HL-60 (cell line): ENCODE results near the gene E2F4.

ENCODE experiments used
- DNase-seq, 2 experiments: peaks; one replicate each; pipeline ENCODE4 v3.0.0-alpha.2; 2010 to 2020; ENCODE audit warnings: low read depth in 1 of 2, low spot score in 1 of 2
- H3K27ac ChIP-seq: fragments of 250-450 bp; sonication (Bioruptor Pico); replicated peaks from 2 replicates; pipeline ENCODE4 v1.5.1; 2020; ENCODE audit warnings: mild to moderate bottlenecking, moderate library complexity
- H3K27me3 ChIP-seq: fragments of 250-450 bp; sonication (Bioruptor Pico); 2 replicates; pipeline ENCODE4 v1.5.1; 2021; ENCODE audit warnings: mild to moderate bottlenecking, moderate library complexity; ENCODE audit not compliant: insufficient read depth, poor library complexity, severe bottlenecking
- H3K4me3 ChIP-seq: replicated peaks from 2 replicates; pipeline ENCODE4 v1.5.1; 2011; ENCODE audit warnings: mild to moderate bottlenecking, control low read depth, low read length; ENCODE audit not compliant: insufficient read depth
- GABPA ChIP-seq: IDR thresholded peaks from 2 replicates; pipeline ENCODE4 v1.6.1; 2012; ENCODE audit warnings: low read depth
- POLR2AphosphoS5 ChIP-seq: IDR thresholded peaks from 2 replicates; pipeline ENCODE4 v1.6.1; 2012; ENCODE audit warnings: low read depth
- SPI1 ChIP-seq: IDR thresholded peaks from 2 replicates; pipeline ENCODE4 v1.6.1; 2012; ENCODE audit warnings: low read depth, mild to moderate bottlenecking, borderline replicate concordance
- TF ChIP-seq, protein P1 (sequence below): IDR thresholded peaks from one replicate; pipeline ENCODE4 v1.5.1; 2011; ENCODE audit warnings: low read length, control low read depth, inconsistent platforms; ENCODE audit not compliant: insufficient read depth
- TF ChIP-seq, protein P2 (sequence below): IDR thresholded peaks from 2 replicates; pipeline ENCODE4 v1.6.1; 2012; ENCODE audit warnings: low read depth; ENCODE audit not compliant: insufficient replicate concordance

E2F4 gene

DNA sequence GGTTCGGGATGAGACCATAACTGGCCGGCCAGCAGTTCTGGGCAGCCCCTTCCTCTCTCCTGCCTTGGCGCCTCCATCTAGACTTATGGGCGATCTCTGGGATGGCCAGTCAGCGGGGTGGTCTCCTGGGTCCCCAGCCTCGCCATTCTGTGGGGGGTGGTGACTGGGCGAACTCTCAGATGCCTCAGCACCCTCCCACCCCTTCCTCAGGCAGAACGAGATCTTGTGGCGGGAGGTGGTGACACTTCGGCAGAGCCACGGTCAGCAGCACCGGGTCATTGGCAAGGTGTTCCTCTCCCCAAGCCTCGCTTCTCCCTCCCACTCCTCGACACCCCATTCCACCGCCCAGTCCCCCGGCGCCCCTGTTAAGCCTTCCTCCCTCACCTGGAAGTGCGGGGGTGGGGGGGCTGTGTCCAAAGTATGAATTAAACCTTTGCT is 25.8 kb upstream of the E2F4 start:
- TF ChIP-seq GABPA (no peak), SPI1 (no peak), POLR2AphosphoS5 (no peak)
- TF ChIP-seq, protein P1, sequence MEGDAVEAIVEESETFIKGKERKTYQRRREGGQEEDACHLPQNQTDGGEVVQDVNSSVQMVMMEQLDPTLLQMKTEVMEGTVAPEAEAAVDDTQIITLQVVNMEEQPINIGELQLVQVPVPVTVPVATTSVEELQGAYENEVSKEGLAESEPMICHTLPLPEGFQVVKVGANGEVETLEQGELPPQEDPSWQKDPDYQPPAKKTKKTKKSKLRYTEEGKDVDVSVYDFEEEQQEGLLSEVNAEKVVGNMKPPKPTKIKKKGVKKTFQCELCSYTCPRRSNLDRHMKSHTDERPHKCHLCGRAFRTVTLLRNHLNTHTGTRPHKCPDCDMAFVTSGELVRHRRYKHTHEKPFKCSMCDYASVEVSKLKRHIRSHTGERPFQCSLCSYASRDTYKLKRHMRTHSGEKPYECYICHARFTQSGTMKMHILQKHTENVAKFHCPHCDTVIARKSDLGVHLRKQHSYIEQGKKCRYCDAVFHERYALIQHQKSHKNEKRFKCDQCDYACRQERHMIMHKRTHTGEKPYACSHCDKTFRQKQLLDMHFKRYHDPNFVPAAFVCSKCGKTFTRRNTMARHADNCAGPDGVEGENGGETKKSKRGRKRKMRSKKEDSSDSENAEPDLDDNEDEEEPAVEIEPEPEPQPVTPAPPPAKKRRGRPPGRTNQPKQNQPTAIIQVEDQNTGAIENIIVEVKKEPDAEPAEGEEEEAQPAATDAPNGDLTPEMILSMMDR: no peak
- TF ChIP-seq, protein P2, sequence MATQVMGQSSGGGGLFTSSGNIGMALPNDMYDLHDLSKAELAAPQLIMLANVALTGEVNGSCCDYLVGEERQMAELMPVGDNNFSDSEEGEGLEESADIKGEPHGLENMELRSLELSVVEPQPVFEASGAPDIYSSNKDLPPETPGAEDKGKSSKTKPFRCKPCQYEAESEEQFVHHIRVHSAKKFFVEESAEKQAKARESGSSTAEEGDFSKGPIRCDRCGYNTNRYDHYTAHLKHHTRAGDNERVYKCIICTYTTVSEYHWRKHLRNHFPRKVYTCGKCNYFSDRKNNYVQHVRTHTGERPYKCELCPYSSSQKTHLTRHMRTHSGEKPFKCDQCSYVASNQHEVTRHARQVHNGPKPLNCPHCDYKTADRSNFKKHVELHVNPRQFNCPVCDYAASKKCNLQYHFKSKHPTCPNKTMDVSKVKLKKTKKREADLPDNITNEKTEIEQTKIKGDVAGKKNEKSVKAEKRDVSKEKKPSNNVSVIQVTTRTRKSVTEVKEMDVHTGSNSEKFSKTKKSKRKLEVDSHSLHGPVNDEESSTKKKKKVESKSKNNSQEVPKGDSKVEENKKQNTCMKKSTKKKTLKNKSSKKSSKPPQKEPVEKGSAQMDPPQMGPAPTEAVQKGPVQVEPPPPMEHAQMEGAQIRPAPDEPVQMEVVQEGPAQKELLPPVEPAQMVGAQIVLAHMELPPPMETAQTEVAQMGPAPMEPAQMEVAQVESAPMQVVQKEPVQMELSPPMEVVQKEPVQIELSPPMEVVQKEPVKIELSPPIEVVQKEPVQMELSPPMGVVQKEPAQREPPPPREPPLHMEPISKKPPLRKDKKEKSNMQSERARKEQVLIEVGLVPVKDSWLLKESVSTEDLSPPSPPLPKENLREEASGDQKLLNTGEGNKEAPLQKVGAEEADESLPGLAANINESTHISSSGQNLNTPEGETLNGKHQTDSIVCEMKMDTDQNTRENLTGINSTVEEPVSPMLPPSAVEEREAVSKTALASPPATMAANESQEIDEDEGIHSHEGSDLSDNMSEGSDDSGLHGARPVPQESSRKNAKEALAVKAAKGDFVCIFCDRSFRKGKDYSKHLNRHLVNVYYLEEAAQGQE: no peak
- Histone ChIP-seq H3K4me3 (no peak overlapping the region), H3K27ac (no peak overlapping the region), H3K27me3 (peaks cover 66% of the 10 kb centered on the region)
- no peak for DNase-seq

DNA sequence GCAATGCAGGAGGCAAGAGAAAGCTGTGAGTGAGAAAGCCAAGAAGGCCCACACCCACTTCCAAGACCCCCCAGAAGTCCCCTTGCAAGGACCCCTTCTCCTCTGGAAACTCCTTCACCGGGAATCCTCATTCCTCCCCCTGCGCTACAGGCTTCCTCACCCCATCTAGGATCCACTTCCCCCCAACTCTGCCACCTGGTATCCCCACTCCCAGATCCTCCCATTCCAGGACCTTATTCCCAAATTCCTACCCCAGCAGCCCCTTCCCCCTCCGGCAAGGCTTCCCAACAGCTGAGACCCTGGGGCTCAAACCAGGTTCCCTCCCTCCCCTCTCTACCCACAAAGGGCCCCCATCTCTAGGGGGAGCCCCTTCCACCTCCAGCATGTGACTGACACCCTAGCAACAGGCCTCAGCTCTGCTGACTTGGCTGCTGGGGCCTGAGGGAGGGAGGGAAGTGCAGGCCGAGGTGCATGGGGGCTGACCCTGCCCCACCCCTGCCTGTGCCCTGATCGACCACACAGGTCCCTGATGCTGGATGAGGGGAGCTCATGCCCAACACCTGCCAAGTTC is 25.3 kb upstream of the E2F4 start:
- DNase-seq: no peak
- Histone ChIP-seq H3K4me3 (no peak overlapping the region), H3K27ac (no peak overlapping the region), H3K27me3 (peaks cover 71% of the 10 kb centered on the region)
- TF ChIP-seq GABPA (no peak), POLR2AphosphoS5 (no peak), SPI1 (no peak)
- TF ChIP-seq, protein P2: no peak

- peaks cover 70% of the 10 kb centered on the region for H3K27me3 ChIP-seq
These were observed 24.4 kb upstream of the E2F4 start for GRCh38 chr16:67167588-67167987.

More at GRCh38 chr16:67167588-67167987, 24.4 kb upstream of the E2F4 start:
- TF ChIP-seq SPI1: no peak
- TF ChIP-seq, protein P1: no peak
- TF ChIP-seq, protein P2: no peak
- TF ChIP-seq GABPA: no peak
- no peak for TF ChIP-seq POLR2AphosphoS5
- Histone ChIP-seq H3K4me3 (no peak overlapping the region), H3K27ac (no peak overlapping the region)
- no peak for DNase-seq
